Non-pigmented ciliary epithelial cell (primary cell): ENCODE data around the gene NFATC2.

Experiments
- DNase-seq: peaks from one replicate; pipeline ENCODE4 v3.0.0-alpha.2; 2010; ENCODE audit warnings: low read depth

Gene NFATC2

DNA sequence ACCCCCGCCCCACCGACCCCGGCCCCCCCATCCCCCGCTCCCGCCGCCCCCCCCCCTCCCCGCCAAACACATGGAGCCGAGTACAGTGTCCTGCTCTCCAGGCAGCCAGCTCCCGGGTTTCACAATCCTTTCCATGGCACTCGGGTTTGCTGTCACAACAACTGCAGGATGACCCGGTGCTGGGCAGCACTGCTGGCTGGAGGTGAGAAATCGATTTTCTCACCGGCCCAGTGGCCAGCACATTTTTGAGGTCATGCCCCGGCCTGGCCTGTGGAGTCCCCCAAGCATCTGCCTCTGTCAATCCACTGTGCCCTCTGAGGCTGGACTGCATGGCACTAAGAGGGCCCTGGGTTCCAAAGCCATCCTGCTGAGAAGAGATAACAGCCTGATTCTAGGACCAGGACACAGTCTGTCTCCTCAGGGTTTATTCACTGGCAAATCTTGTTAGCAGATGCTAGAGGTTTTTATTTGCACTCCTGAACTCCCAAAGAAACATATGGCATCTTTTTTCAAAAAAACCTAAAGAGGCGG is 129.5 kb downstream of the NFATC2 start:
- no peak for DNase-seq

DNA sequence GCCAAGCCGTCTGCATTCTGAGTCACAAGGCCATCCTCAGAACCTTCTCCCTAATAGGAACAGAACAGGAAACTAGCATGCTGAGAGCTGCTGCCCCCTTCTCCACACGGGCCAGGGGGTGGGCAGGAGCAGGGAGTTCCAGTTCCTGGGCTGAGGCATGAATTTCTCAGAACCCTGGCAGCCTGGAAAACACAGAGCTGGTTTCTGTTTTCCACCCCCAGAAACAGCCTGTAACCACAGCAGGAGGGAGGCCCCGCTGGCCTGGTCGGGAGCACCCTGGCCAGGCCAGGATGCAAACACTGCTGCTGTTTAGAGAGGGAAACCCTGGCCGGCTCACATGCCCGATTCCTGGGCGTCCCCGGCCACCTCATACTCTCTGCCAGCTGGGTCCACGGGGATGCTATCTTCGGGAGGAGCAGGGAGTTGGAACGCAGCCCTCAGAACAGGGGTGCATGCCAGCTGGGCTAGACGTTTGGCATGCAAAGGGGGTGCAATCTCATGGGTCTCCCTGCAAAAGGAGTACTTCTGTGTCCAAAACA is 130.1 kb downstream of the NFATC2 start:
- DNase-seq, result no peak

DNA sequence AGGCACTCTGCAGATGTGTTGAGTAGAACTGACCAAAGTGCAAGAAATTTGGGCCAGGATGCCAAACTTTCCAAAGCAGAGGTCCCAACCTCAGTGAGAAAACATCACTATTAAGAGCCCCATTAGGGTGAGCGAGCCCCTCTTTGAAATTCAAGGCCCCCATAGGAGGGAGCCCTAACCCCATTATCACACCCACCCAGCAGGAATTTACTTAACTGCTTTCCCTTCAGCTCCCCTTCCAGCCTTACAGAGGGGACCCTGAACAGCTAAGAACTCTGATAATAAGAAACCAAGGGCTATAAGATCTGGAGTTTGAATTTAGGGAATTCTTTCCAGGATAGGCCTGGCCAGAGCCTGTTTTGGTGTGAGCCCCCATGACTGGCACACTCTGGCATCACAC is 130.6 kb downstream of the NFATC2 start:
- DNase-seq, result no peak

DNA sequence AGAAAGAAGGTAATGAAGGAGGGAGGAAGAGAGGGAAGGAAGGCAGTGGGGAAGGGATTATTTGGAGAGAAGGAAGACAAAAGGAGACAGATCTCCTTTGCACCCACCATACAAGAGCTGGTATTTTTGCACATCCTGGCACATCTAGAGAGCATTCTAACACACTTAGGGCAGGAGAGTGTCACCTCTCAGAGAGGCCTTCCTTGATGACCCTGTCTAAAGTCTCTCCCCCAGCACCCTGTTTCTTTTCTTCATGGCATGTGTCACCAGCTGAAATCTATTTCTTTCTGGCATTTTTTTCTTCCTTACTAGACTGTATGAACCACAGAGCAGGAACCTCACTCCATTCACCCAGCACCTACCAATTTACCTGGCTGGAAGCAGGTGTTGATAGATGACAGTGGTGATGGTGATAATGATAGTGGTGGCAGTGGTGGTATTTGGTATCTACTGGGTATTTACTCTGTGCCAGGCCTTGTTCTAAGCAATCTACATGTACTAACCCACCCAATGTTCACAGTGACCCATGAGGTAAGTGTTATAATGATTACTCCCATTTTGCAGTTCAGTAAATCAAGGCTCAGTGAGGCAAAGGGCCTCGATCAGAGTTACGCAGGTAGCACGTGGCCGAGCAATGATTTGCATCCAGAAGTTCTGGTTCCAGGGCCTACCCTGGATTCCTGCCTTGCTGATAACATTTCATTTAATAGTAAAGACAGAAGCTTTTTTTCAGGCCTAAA is 131.8 kb downstream of the NFATC2 start:
- DNase-seq, result no peak

DNA sequence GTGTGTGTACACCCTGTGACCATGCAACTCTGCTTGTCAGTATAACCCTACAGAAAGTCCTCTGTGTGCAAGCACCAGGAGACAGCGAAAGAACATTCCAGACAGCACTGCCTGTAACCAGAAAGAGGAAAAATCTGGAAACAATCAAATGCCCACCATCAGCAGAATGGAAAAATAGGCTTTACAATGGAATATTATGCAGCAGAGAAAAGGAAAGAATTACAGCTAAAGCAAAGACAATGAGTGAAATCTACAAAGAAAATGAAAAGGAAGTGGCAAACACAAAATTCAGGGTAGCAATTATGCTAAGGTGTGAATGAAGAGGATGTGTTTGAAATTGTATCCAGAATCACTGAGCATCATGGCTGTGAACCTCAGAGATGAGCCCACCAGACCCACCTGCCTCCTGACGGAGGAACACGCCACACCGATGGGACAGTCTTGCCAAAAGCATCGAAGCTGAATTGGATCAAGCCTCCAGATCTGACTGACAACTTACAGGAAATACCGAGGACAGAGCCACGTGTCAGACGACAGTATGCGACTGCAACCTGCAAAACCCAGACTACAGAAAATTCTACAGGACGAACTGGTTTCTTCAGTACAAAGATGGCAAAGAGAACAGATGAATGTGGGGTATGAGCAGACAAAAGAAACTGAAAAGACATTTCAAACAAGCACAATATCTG is 133.2 kb downstream of the NFATC2 start:
- no peak for DNase-seq

DNA sequence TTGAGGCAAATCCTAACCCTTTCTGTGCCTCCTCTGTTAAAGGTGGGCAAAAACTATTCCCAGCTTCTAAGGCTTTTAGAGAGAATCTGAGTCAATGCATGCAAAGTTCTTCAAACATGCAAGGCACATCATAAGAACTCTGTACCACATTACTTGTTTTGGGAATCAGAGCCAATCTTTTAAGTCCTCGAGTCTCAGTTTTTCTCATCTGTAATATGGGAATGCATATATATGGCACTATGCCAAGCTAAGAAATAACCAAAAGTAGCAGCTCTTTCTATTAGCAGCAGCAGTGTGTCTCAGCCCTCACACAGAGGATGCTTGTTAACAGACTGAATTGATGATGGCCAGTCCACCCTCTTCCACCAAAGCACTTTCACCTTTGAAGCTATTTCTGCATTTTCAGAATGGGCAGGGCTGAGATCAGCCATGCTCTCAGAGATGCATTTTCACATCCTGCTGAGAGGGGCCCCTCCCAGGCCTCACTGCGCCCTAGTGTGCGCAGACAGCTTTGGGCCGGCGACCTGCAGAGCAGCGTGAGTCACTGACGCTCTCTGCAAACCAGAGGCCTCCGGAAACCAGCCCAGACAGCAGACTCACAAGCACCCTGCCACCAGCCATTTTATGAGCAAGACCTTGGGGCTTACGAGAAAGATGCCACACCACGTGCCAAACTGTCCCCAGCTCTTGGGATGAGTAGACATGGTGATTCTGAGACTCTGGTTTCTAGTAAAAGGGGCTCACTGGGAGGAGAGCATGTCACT is 138.0 kb downstream of the NFATC2 start:
- no peak for DNase-seq

DNA sequence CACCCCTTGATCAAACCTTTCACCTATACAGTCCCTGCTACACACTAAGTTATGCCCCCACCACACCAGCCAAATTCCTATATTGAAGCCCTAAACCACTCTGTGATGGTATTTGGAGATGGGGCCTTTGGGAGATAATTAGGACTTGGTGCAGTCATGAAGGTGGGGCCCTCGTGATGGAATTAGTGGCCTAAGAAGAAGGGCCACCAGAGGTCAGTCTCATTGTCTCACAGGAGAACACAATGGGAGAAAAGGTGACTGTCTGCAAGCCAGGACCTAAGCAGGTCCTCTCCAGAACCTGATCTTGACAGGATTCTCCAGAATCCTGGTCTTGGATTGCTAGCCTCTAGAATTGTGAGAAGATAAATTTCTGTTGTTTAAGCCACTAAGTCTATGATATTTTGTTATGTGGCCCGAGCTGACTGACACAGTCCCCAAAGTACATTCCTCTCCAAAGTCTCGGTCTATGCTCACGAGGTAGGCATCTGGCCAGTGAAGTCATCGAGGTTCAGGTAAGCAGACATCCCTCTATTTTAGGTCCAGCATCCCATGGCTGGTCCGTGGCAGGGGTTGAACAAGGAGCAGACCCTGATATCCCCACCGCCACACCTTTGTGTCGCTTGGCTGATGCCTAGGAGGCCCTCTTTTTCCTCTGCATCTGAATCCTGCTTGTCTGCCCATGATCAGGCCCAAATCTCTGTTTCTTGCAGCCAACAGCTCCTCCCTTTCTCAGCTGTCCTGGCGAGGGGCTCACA is 138.9 kb downstream of the NFATC2 start:
- DNase-seq, result no peak

DNA sequence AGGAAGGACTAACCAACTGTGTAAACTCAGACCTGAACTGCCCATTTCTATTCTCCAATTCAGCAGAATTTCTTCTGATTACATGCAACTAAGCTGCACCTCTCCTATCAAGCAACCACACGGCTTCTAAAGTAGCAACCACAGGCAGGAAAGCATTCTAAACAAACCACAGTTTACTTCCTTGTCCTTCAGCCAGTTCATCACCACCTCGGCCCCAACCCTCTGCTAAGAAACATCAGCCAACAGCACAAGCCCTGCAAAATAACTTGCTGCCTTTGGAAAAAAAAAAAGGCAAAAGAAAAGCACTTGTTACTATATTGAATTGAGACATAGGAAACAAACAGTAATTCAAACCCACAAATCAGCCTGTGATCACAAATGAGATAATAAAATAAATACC is 140.3 kb downstream of the NFATC2 start:
- DNase-seq, result no peak

DNA sequence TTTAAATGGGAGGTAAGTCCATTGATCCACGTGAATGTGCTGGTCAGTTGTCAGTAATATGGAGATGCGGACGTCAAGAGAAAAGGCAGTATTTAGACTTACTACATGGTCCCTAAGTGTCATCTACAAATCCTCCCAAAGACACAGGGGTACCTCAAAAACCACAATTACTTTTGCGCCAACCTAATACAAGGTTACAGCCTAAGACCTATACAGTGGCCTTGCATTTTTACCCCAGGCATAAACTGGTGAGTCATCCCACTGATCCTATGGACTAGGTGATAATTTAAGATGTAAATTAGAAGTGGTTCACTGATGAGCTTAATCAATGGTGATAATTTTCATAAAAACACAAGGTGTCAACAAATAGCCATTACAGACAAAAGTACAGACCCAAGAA is 141.0 kb downstream of the NFATC2 start:
- DNase-seq, result no peak

DNA sequence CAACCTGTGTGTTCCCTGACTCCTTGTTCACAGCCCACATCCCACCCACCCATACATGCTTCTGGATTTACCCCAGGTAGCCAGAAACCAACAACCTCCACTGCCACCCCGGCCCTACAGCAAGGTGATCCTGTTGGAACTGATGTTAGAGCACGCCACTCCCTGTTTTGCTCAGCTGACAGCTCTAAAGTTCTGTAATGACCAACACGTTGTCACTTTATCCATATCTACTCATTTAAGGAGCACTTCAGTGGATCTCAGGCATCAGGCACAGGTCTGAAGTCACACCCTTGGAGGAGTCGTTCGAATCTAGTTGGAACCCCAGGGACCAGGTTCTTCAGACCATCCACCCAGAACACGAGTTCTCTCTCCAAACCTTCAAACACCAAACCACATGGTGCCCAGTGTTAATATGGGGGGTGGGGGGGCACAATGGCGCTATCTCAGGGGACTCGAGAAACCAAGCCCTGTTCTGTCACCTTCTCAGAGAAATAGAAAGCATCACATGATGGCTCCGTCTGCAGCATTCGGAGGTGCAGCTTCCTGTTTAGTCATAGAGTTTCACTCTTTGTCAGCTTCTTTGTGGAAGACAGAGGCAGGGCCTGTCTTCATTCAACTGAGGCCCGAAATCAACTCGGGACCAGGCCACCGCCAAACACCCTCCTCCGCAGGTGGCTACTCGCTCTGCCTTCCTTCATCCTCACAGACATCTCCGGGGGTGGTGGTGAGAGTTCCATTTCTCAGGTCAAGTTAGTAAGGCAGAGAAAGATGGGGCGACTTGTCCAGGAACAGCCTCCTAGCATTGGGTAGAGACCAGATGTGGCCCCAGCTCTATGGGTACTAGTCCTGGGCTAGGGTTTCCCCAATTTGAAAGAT is 142.2 kb downstream of the NFATC2 start:
- no peak for DNase-seq

DNA sequence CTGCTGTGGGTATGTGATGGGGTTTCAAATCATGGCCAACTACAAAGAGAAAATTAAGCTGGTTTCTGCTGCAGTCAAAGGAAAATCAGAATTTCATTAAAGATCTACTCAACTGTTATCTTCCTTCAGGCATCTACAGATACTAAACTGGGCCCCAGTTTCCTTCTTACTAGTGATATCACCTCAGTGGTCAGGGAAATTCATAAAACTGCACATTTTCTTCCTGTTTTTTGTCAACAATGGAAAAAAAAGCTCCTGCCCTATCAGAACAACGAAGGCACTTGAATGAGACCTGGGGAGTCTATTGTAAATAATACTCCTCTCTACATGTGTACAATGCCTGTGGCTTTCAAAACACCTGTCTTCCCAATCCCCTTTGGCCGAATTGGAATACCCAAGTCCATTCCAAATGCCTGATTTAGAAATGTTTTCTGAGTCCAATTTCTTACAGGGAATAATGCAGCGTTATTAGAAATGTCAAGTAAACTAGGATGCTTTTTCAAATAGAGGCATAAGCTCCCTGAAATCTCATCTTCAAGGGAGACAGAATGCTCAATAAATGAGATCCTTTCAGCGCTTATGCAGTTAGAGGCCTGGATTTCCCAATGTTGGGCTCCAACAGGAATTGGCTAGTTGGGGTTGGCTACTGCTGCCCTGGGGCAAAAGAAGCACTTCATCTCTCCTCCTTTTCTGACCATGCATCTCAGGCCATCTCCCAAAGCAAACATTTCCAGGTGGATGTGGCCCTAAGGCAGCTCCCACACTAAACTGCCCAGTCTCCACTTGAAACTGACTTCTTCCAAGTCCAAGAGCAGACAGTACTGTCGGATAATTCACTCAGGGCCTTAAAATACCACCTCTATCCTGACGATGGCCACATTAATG is 143.3 kb downstream of the NFATC2 start:
- no peak for DNase-seq

DNA sequence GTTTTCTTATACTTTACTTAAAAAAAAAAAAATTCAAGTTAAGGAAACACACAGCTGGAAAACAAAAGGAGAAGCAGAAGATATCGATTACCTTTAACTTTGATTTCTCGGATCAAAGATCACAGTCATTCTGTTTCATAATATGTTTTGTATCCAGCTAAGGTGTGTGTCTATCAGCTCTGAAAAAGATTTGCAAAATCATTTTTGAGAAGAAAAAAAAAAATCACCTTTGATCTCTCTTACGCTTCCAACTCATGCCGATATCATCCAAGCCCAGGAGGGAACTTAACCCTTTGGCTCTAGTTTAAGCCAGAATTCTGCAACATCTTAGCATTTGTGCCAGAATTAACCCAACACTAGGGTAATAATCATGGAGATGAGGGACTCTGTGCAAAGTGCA is 144.0 kb downstream of the NFATC2 start:
- no peak for DNase-seq

DNA sequence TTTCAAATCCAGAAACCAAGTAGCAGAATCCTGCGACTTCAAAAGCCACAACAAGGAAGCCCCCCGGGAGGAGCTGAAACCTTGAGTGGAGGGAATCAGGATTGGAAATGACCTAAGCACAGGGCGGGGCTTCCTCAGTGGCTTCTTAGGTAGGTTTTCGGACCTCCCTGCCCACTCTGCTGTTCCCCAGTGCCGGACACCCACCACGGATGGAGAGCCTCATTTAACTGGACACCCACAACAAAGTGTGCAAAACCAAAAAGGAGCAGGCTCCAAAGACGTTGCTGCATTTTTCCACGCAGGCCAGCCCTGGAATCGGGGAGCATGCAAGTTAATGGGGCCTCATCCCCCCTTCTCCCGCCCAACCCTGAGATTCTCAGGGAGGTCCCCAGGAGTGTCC is 144.4 kb downstream of the NFATC2 start:
- no peak for DNase-seq

DNA sequence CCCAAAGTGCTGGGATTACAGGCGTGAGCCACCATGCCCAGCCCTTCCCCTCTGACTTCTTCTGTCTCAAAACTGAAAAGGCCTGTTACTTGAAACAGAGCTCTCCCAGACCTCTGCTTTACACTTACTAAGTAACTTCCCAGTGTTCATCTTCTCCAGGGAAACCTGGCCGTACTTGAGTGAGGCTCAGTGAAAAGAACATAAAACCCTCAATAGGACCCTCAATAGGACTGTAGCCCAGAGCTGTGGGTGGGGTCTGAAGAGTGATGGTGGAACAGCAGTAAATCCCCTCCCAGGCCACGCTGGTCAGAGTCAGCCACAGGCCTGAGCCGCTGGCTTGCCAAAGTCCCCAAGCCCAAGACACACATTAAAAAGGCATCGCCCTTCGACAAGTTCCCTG is 145.4 kb downstream of the NFATC2 start:
- no peak for DNase-seq

DNA sequence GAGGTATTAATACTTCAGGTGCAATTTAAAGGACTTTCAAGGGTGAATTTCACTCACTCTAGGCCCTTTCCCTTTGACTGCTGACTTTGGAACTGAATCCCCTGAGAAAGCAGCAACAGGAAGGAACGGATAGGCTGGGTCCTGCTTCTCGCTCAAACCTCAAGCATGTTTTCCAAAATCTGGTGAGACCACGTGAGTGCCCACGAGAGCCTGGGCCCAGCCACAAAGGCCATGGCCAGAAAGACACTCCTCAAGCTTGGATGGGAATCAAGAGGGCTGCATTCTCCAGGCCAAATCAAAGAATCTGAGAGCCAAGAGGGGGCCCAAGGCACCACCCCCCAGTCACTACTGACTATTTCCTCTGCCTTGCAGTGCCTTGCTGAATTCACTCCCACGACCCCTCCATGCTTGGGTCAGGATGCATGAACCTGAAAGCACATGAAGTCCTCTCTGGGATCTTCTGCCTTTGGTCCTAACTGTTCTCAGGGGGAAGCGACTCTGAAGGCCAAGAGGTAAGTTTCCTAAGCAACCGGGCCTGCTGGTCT is 146.1 kb downstream of the NFATC2 start:
- DNase-seq, result no peak

DNA sequence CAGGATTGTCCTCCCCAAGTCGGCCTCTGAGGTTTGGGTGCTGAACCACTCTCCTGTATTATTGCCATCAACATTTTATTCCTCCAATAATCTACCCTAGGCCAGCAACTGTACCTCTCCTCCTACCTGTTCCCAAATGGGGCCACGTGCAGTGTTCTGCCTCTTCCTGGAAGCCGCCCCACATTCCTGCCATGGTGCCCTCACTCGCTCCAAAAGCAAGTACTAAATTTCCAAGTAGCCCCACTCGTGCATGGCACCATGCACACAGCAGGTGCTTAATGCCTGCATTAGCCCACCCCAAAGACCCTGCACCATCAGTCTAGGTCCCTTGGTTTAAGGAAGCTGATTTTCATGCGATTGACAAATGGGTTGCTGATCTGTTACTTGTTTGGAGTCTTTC is 147.8 kb downstream of the NFATC2 start:
- DNase-seq, result no peak

DNA sequence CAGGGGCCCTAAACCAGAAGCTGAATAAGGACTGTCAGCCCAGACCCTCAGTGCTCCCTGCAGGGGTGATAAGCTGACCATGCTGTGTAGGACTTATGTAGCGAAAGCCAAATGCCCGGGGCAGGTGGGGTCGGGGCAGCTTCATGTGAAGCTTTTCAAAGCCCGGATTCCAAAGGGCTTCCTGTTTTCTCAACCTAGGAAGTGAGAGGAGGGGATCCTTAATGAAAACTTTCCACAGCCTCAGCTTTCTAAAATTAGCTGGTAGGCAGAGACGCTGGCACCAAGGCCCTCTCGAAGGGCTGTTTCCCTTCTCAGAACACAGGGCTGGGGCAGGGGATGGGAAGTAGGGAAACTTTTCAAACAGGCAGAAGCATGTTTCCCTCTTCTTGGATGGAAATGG is 148.9 kb downstream of the NFATC2 start:
- no peak for DNase-seq

DNA sequence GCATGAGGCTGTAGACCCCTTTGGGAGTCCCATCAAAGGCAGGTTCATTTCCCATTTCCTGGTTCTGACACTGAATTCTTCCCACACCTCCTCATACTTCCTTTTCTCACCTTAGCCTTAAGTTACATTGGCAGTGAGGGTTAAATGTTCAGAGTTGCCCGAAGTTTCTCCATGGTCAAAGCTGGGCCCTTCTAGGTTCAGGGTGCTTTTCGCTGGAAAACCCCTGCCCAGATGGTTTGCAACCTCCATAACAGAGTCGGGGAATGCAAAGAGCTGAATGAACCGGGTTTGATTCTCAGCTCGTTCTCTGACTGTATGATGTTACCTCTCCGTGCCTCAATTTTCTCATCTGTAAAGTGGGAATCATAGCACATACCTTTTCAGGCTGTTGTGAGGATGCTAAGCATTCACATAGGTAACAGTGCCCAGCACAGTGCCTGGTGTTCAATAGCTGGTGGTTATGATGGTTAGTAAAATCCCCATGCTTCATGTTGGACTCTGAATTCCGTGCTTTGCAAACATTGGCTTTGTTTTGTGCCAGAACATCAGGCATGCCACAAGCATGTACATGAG is 149.8 kb downstream of the NFATC2 start:
- no peak for DNase-seq

DNA sequence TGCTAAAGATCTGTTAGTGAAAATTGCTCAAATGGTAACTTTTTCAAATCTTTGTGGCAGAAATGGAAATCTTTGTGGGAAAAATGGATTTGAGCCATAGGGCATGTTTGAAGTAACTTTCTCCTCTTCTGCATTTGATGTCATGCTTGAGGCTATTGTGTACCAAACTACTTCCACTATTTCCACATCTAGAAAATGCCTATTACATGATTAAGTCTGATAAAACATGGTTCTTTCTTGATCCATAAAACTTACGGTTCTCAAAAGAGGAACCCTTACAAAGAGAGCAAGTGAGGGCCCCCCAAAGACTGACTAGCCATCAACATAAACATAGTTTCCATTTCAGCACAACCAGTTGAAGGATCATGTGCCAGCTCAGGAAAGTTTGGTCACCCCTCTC is 150.6 kb downstream of the NFATC2 start:
- no peak for DNase-seq
